Liver (tissue), 3 donors: ENCODE results near the gene SATB2.

ENCODE experiments used
- CTCF ChIP-seq: fragments of 150-350 bp; IDR thresholded peaks from 2 replicates; pipeline ENCODE4 v1.5.1; 2017; ENCODE audit warnings: improper control_type of control experiment, low read depth, low read length; ENCODE audit not compliant: missing input control
- EGR1 ChIP-seq, 2 donors: IDR thresholded peaks; 2 replicates each; pipeline ENCODE4 v1.6.1; 2016 to 2018; ENCODE audit warnings: antibody characterized with exemption in 2 of 2, low read depth in 2 of 2
- GABPA ChIP-seq, 2 donors: IDR thresholded peaks in 1 of 2; conservative IDR thresholded peaks in 1 of 2; 2 replicates each; pipeline ENCODE4 v1.6.1; 2016; ENCODE audit warnings: antibody characterized with exemption in 2 of 2, mild to moderate bottlenecking in 1 of 2, moderate library complexity in 1 of 2
- MAX ChIP-seq: IDR thresholded peaks from 2 replicates; pipeline ENCODE4 v1.6.1; 2016; ENCODE audit warnings: antibody characterized with exemption
- RXRA ChIP-seq, 2 donors: IDR thresholded peaks; 2 replicates each; pipeline ENCODE4 v1.6.1; 2017 to 2018; ENCODE audit warnings: antibody characterized with exemption in 2 of 2, mild to moderate bottlenecking in 1 of 2
- YY1 ChIP-seq: IDR thresholded peaks from 2 replicates; pipeline ENCODE4 v1.6.1; 2016; ENCODE audit warnings: antibody characterized with exemption, mild to moderate bottlenecking
- TF ChIP-seq, protein P1 (sequence below): IDR thresholded peaks from 2 replicates; pipeline ENCODE4 v1.6.1; 2016; ENCODE audit warnings: antibody characterized with exemption
- TF ChIP-seq, protein P2 (sequence below): IDR thresholded peaks from 2 replicates; pipeline ENCODE4 v1.6.1; 2016; ENCODE audit warnings: antibody characterized with exemption, mild to moderate bottlenecking
- donor health status: healthy.
- donor health status: healthy.

DNA sequence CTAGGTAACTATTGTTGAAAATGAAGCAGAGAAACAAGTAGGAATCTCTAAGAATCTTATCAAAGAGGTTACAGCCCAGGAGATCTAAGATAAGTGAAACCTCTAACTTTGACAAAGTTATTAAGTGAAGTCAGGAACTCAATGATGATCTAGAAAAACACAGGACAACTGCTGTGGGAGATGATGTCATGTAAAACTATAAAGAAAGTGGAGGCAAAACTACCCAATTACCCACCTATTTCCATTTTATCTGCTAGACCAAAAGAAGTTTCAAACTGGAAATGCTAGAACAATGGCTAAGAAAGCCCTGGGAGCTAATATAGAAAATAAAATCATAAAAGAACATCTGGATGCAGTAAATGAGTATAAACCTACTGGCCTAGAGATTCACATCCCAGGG is 50.3 kb downstream of the SATB2 start:
- TF ChIP-seq CTCF (no peak), MAX (no peak), YY1 (no peak), EGR1 (IDR thresholded peaks at IDR 0.05; ENCODE audit: low read depth in 2 of 2) (no peak), RXRA (IDR thresholded peaks at IDR 0.05) (no peak), GABPA (IDR thresholded peaks at IDR 0.05 in 1 of 2, conservative IDR thresholded peaks at IDR 0.05 in 1 of 2) (no peak)
- TF ChIP-seq, protein P1, sequence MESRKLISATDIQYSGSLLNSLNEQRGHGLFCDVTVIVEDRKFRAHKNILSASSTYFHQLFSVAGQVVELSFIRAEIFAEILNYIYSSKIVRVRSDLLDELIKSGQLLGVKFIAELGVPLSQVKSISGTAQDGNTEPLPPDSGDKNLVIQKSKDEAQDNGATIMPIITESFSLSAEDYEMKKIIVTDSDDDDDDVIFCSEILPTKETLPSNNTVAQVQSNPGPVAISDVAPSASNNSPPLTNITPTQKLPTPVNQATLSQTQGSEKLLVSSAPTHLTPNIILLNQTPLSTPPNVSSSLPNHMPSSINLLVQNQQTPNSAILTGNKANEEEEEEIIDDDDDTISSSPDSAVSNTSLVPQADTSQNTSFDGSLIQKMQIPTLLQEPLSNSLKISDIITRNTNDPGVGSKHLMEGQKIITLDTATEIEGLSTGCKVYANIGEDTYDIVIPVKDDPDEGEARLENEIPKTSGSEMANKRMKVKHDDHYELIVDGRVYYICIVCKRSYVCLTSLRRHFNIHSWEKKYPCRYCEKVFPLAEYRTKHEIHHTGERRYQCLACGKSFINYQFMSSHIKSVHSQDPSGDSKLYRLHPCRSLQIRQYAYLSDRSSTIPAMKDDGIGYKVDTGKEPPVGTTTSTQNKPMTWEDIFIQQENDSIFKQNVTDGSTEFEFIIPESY: no peak
- TF ChIP-seq, protein P2, sequence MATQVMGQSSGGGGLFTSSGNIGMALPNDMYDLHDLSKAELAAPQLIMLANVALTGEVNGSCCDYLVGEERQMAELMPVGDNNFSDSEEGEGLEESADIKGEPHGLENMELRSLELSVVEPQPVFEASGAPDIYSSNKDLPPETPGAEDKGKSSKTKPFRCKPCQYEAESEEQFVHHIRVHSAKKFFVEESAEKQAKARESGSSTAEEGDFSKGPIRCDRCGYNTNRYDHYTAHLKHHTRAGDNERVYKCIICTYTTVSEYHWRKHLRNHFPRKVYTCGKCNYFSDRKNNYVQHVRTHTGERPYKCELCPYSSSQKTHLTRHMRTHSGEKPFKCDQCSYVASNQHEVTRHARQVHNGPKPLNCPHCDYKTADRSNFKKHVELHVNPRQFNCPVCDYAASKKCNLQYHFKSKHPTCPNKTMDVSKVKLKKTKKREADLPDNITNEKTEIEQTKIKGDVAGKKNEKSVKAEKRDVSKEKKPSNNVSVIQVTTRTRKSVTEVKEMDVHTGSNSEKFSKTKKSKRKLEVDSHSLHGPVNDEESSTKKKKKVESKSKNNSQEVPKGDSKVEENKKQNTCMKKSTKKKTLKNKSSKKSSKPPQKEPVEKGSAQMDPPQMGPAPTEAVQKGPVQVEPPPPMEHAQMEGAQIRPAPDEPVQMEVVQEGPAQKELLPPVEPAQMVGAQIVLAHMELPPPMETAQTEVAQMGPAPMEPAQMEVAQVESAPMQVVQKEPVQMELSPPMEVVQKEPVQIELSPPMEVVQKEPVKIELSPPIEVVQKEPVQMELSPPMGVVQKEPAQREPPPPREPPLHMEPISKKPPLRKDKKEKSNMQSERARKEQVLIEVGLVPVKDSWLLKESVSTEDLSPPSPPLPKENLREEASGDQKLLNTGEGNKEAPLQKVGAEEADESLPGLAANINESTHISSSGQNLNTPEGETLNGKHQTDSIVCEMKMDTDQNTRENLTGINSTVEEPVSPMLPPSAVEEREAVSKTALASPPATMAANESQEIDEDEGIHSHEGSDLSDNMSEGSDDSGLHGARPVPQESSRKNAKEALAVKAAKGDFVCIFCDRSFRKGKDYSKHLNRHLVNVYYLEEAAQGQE: no peak
